ENCODE results near the gene SLC22A8.
"Not testable (repeated sequence)": the region's sequence is repeated elsewhere in the genome, so short reads cannot be mapped to it uniquely, and the experiment has no call there.

The SLC22A8 gene

DNA sequence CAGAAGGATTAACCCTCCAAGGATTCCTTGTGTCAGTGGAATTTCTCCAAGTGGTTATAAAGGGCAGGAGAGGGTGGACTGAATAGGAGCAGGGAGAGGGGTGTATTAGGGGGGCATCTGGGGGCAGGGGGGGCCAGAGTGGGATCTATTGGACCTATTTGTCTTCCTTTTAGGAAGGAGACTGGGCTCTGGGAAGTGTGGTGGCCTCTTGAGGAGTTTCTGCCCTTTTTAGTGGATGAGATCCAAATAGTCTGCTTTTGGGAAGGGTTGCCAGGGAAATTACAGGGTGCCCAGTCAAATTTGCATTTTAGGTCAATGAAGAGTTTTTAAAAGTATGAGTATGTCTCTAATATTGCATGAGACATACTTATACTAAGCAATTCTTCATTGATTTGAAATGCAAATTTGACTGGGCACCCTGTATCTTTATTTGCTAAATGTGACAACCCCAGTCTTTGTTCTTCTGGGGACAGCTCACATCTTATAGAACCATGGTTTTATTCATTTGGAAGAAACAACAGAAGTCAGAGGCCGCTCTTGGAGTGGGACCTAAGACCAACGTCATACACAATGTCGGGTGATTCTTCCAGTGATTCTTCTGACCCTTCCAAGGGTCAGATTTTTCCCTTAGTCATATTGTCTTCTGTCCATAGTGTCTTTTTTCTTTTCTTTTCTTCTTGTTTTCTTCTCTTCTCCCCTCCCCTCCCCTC is 30.4 kb downstream of the SLC22A8 start:
- DNase-seq (ENCODE audit: low spot score) = peak; percentile 72

GRCh38 chr11:62984451-62984991 is 31.1 kb downstream of the SLC22A8 start, which contains the start of gene SLC22A6:
Gene SLC22A6 (minus strand): TSS chr11:62984967. CDS start chr11:62984690, 277 bp downstream.
- no peak for DNase-seq (ENCODE audit: low spot score)

DNA sequence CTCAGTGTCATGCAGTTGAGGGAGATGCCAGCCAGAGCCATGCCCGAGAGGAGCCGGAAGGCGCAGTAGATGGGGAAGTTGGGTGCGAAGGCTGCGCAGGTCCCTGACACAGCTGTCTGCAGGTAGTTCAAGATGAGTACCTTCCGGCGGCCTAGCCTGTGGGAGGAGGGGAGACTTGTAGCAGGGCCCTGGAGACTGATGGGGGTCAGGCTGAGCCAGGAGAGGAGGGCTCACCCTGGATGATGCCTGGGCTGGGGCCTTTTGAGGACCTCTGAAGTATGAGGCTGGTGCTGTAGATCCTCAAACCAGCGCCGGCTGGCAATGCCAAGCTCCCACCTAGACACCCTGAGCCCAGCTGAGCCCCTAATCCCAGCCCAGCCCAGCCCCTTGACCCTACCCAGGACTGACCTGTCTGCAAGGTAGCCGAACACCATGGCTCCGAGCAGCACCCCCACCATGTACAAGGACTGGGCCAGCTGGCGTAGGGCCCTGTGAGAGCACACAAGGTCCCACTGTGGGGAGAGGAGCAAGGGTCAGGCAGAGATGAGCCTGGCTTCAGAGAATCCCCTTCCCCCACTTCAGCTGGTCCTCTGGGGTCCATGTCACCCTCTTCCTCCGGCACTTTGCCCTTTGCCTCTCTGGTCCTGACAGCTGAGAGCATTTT is 32.0 kb downstream of the SLC22A8 start:
- no peak for DNase-seq (ENCODE audit: low spot score)

- DNase-seq (ENCODE audit: low spot score) = no peak
Observed at GRCh38 chr11:62981743-62982142, 33.9 kb downstream of the SLC22A8 start.

GRCh38 chr11:62980133-62980760 is 35.4 kb downstream of the SLC22A8 start:
- DNase-seq (ENCODE audit: low spot score) = no peak

GRCh38 chr11:62976109-62976508 is 39.5 kb downstream of the SLC22A8 start:
- DNase-seq (ENCODE audit: low spot score) = no peak

DNA sequence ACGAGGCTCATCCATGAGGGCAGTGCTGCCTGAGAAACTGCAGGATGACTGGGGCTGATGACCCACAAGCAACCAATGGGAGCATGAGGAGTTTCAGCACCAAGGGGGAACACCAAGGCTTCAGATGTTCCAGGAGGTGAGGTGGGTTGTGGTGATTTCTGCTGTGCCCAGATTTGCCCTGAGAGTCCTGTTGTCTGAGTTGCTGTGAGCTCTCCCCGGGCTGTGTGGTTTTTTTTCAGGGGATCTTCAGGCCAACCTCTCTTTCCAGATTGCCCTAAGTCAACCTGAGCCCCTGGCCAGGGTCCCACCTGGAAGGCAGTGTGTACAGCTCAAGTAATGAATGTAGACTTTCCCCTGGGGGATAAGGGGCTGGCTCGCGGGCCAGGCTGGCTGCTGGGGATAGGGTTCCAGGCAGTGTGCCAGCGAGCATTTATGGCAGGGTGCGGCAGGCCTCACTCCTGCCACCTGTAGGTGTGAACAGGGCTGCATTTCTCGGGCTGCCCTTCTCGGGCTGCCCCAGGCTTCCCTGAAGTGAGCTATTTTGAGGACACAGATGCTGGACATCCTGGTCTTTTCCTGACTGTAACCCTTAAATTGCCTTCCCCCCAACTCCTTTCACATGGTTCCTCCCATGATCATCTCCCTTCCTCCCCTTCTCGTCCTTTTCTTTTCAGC is 40.7 kb downstream of the SLC22A8 start:
- no peak for DNase-seq (ENCODE audit: low spot score)

DNA sequence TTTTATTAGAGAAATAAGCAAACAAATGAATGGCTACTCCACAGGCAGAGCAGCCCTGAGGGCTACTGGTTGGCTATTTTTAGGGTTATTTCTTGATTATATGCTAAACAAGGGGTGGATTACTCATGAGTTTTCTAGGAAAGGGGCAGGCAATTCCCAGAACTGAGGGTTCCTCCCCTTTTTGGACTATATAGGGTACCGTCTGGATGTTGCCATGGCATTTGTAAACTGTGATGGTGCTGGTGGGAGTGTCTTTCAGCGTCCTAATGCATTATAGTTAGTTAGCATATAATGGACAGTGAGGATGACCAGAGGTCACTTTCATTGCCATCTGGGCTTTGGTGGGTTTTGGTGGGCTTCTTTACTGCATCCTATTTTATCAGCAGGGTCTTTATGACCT is 50.1 kb downstream of the SLC22A8 start:
- no peak for DNase-seq (ENCODE audit: low spot score)

- no peak for DNase-seq (ENCODE audit: low spot score)
Observed at GRCh38 chr11:62962391-62962790, 53.2 kb downstream of the SLC22A8 start.

DNA sequence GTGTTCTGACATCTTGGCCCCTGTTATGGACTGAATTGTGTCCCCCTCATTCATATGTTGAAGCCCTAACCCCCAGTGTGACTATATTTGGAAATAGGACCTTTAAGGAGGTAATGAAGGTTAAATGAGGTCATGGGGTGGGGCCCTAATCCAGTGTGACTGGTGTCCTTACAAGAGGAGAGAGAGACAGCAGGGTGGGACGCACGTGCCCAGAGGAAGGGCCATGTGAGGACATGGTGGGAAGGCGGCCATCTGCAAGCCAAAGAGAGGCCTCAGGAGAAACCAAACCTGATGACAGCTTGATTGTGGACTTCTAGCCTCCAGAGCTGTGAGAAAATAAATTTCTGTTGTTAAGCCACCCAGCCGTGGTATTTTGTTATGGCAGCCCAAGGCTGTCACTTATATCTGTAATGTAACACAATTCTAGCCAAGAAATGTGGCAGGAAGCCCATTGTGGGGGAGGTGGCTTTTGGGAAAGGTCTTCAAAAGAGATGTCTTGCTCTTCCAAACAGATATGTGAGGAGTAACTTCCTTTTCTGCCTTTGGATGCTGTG is 54.5 kb downstream of the SLC22A8 start:
- DNase-seq (ENCODE audit: low spot score) = no peak

DNA sequence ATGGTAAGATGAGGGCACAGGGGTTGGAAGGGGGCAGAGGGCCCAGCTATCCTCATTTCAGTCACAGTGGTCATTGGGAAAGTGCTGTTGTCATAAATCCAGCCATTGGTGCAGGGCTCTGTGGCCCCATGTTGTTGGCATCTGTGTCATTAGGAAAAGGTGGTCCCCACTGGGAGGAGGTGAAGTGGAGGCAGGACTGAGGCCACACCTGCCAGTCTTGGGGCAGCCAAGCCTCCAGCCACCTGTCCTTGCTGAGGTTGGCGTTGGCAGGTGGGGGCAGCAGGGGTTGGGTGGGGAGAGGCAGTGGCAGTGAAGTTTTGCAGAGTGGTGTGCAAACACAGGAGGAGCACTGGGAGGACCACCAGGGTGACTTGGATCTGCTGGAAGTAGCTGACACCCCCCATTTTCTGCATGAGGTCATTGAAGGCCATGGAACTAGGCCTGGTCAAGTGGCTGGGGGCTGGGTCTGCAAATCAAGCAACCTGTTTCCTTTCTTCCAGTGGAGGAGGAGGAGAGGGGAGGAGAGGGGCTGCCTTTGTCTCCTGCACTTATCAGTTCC is 56.1 kb downstream of the SLC22A8 start:
- no peak for DNase-seq (ENCODE audit: low spot score)

DNA sequence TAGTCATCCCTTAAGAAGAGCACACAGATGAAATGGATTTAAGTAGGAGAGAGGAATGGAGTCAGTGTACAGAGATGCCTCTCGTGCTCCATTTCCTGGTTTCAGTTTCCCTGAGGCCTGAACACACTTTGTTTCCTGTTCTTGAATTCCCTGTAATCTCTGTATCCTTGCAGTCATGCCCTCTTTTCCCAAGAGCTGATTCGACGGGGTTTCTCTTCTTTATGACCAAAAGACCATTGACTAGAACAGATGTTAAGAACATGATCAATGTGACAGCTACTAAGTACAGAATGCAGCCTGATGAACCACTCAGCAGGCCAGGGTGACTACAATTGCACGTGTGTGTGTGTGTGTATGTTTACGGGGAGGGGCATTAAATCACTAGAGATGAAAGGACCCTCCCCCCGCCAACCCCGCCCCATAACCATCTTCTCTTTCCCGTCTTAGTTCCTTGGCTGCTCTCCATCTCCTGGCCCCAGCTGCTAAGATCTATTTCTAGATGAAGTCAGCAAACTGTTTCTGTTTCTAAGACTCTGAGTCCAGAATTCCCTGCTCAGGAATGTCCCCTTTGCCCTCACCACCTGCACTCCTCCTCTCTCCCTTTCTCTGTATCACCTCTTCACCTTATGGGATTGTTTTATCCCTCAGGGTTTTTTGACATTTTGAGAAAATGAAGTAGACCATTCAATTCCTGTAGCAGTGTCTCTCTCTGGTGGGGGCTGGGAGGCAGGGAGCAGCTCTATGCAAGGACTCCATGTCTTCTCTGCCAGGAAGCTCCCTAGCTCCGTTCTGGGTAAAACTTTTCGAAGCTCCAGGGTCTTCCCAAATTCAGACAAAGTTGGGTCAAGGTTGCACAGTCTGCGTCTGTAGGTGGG is 56.9 kb downstream of the SLC22A8 start:
- no peak for DNase-seq (ENCODE audit: low spot score)

DNA sequence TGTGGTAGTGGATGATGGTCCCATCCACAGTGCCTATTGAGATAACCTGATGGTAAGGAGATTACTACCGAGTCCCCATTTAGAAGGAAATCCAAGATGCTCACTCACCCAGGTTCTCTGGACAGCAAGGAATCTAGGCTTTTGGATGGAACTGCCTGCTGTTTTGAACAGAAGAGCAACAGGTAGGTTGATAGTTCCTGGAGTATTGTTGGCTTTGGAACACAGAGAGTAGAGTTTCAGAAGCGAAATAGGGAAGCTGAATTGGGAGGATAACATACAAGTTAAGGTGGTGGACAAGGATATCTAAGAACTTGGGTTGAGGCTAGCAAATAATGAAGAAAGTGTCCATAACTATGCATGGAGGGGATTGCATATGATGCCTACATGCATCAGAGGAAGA is 58.5 kb downstream of the SLC22A8 start:
- DNase-seq (ENCODE audit: low spot score) = no peak

- DNase-seq (ENCODE audit: low spot score) = no peak
Observed at GRCh38 chr11:62954478-62954877, 61.2 kb downstream of the SLC22A8 start.

GRCh38 chr11:62953811-62954210 is 61.8 kb downstream of the SLC22A8 start:
- DNase-seq (ENCODE audit: low spot score) = no peak

DNA sequence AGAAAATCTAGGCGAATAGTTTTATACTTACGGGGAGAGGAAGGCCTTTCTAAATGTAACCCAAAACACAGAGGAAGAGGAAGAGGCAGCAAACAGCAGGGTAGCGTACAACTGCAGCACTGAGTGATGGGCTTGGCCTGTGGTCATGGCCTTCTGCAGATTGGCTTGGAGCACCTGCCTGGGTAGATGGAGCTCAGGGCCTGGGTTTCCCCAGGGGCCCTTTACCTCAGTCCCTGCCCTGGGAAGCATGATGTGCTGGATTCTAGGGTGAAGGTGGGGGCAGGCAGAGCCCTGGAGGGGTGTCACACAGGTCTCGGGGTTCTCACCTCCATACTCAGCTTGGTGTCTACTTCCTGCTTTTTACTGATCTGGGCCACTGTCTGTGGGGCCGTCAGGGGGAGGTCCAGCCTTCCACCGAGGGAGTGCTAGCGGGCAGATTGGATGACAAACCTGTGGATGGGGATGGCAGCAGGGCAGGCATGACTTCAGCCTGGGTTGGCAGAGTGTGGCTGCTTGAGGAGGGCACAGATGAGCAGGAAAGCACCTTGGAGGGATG is 66.8 kb downstream of the SLC22A8 start:
- no peak for DNase-seq (ENCODE audit: low spot score)

DNA sequence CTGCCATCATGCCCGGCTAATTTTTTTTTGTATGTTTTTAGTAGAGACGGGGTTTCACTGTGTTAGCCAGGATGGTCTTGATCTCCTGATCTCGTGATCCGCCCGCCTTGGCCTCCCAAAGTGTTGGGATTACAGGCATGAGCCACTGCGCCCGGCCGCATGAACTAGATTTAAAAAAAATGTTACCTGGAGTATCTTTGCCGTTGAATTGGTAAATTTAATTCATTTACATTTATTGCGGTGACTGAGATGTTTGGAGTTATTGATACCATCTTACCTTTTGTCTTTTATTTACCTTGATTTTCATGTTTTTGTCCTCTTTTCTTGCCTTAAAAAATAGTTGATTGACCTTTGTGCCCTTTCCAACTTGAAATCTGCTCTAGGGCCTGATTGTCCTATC is 70.1 kb downstream of the SLC22A8 start:
- DNase-seq (ENCODE audit: low spot score) = not testable (repeated sequence)

Measured in globus pallidus (tissue), 1 donor.